ENCODE data around the gene LPO. TPM values are rescaled to one million over a fixed set of nuclear protein-coding genes. Genes with fewer than 3 reads are reported as not detected.

Gene LPO
- total RNA-seq, 1 donor from 2014 or later = 0.31 TPM

- peak; percentile 94 for TF ChIP-seq CTCF (IDR thresholded peaks at IDR 0.05; ENCODE audit: unreplicated experiment)
- Mint-ChIP-seq H3K4me1 (ENCODE audit: unreplicated experiment) (no peaks in the 10 kb centered on the region), H3K27me3 (ENCODE audit: unreplicated experiment) (peaks cover 13% of the 10 kb centered on the region), H3K9me3 (ENCODE audit: unreplicated experiment) (no peaks in the 10 kb centered on the region), H3K36me3 (ENCODE audit: low read depth, unreplicated experiment) (peaks cover 4% of the 10 kb centered on the region), H3K4me3 (ENCODE audit: unreplicated experiment) (no peak overlapping the region), H3K27ac (ENCODE audit: unreplicated experiment) (peak overlapping the region; percentile 30)
- DNase-seq (ENCODE audit: low spot score) = peak; percentile 69
These were observed 65.8 kb downstream of the LPO start for GRCh38 chr17:58303971-58304749.

- no peak for DNase-seq (ENCODE audit: low spot score)
- no peak for TF ChIP-seq CTCF (IDR thresholded peaks at IDR 0.05; ENCODE audit: unreplicated experiment)
- Mint-ChIP-seq H3K9me3 (ENCODE audit: unreplicated experiment) (no peaks in the 10 kb centered on the region), H3K27ac (ENCODE audit: unreplicated experiment) (no peak overlapping the region), H3K27me3 (ENCODE audit: unreplicated experiment) (peaks cover 15% of the 10 kb centered on the region), H3K36me3 (ENCODE audit: low read depth, unreplicated experiment) (peaks cover 4% of the 10 kb centered on the region), H3K4me3 (ENCODE audit: unreplicated experiment) (no peak overlapping the region), H3K4me1 (ENCODE audit: unreplicated experiment) (no peaks in the 10 kb centered on the region)
These were observed 66.5 kb downstream of the LPO start for GRCh38 chr17:58304750-58305486.

- no peak for TF ChIP-seq CTCF (IDR thresholded peaks at IDR 0.05; ENCODE audit: unreplicated experiment)
- no peak for DNase-seq (ENCODE audit: low spot score)
- Mint-ChIP-seq H3K27me3 (ENCODE audit: unreplicated experiment) (peaks cover 15% of the 10 kb centered on the region), H3K27ac (ENCODE audit: unreplicated experiment) (no peak overlapping the region), H3K4me3 (ENCODE audit: unreplicated experiment) (no peak overlapping the region), H3K36me3 (ENCODE audit: low read depth, unreplicated experiment) (peaks cover 4% of the 10 kb centered on the region), H3K9me3 (ENCODE audit: unreplicated experiment) (no peaks in the 10 kb centered on the region), H3K4me1 (ENCODE audit: unreplicated experiment) (no peaks in the 10 kb centered on the region)
These were observed 67.2 kb downstream of the LPO start for GRCh38 chr17:58305626-58306025.

GRCh38 chr17:58306131-58306951 is 68.0 kb downstream of the LPO start:
- no peak overlapping the region for H3K27ac Mint-ChIP-seq (ENCODE audit: unreplicated experiment)
- no peak for DNase-seq (ENCODE audit: low spot score)

More at GRCh38 chr17:58306131-58306951, 68.0 kb downstream of the LPO start:
- Mint-ChIP-seq H3K27me3 (ENCODE audit: unreplicated experiment) (peaks cover 15% of the 10 kb centered on the region), H3K4me3 (ENCODE audit: unreplicated experiment) (no peak overlapping the region), H3K9me3 (ENCODE audit: unreplicated experiment) (no peaks in the 10 kb centered on the region), H3K4me1 (ENCODE audit: unreplicated experiment) (no peaks in the 10 kb centered on the region), H3K36me3 (ENCODE audit: low read depth, unreplicated experiment) (peaks cover 4% of the 10 kb centered on the region)
- TF ChIP-seq CTCF (IDR thresholded peaks at IDR 0.05; ENCODE audit: unreplicated experiment) = no peak

Measured in endothelial cell (in vitro differentiated cells).